GM18868 (cell line): ENCODE measurements around the gene CMYA5.
"Not testable (repeated sequence)": the region's sequence is repeated elsewhere in the genome, so short reads cannot be mapped to it uniquely, and the experiment has no call there.

Experiments used
- ATAC-seq: cut with Tn5 transposase; IDR thresholded peaks from one replicate; pipeline ENCODE4 v1.9.1; 2021; ENCODE audit warnings: mild to moderate bottlenecking, moderate library complexity; ENCODE audit not compliant: unreplicated experiment

CMYA5 gene

GRCh38 chr5:79702606-79703380, 13.2 kb downstream of the CMYA5 start:
- ATAC-seq, result no peak

DNA sequence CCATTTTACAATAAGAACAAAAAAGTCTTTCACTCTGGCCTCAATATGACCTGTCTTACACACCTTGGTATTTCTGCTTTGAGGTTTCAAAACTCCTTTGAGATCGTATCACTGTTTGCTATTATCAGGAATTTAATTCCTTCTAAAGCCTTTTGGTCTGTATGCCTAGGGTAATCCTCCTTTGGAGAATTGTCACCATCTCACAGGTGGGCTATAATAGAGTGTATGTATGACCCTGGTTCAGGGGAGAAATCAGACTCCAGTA, 13.7 kb downstream of the CMYA5 start:
- ATAC-seq, result no peak

DNA sequence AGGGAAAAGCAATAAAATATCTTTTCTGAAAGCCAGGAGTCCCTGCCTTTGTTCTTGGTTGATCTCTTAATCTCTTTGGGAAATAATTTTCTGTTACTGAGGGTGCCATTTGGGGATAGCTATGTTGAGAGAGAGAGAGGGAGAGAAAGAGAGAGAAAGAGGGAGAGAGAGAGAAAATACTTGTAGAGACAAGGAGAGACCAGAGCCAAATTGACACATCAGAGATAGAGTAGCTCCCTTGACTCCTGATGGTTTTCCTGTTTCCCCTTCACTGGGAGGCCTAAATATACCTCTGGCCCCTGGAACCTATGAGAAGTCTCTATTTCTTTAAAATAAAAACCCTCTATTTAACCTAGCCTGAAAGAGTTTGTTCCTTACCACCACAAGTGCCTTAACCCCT, 14.9 kb downstream of the CMYA5 start:
- no peak for ATAC-seq

GRCh38 chr5:79705632-79706031, 16.0 kb downstream of the CMYA5 start:
- no peak for ATAC-seq

GRCh38 chr5:79706317-79706716, 16.7 kb downstream of the CMYA5 start:
- not testable (repeated sequence) for ATAC-seq

GRCh38 chr5:79707535-79707934, 17.9 kb downstream of the CMYA5 start:
- ATAC-seq, result no peak

DNA sequence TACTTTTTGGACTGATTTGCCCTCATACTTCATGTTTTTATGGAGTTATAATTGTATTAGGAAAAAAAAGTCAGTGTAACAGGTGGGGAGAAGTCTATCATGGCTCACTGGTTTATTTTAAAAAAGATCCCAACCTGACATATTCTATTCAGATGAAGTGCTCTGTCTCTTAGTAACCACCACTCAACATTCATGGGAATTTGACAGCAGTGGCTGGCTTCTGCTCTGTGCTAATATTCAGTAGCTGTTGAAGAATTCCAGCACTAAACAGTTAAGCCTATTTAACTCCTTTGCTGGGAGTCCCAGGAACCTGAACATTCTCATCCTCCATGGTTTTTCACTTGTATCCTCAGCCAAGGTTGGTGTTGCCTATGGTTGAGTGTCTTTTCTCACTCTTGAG, 23.1 kb downstream of the CMYA5 start:
- ATAC-seq, result no peak

GRCh38 chr5:79713727-79714126, 24.1 kb downstream of the CMYA5 start:
- ATAC-seq, result no peak

DNA sequence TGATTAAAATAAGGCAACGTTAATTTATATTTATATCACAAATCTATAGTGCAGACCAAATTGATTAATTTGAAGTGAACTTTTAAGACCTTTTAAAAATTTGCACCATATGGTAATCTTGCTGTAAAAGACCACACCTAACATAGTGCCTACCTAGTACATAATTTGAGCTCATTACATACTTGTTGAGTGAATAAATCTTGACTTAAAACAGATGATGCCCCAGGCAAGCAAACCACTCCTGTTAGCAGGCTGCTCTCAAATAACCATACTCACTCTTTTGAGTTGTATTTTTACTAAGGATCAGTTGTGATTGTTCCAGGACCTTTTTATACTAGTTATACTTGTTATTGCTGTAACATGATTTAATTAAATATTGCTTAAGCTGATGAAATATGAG, 27.2 kb downstream of the CMYA5 start:
- ATAC-seq, result no peak

DNA sequence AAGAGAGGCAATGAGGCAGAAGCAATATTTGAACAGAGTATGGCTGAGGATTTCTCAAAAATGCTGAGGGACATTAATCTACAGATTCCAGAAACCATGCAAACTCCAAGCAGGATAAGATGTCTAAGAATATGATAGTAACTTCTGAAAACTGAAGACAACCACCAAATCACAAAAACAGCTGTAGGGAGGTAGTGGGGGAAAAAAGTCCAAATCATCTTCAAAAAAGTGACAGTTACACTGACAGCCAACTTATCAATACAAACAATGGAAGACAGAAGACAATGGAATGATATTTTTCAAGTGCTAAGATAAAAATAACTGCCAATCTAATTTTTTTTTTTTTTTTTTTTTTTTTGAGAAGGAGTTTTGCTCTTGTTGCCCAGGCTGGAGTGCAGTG, 30.5 kb downstream of the CMYA5 start:
- ATAC-seq, result no peak

DNA sequence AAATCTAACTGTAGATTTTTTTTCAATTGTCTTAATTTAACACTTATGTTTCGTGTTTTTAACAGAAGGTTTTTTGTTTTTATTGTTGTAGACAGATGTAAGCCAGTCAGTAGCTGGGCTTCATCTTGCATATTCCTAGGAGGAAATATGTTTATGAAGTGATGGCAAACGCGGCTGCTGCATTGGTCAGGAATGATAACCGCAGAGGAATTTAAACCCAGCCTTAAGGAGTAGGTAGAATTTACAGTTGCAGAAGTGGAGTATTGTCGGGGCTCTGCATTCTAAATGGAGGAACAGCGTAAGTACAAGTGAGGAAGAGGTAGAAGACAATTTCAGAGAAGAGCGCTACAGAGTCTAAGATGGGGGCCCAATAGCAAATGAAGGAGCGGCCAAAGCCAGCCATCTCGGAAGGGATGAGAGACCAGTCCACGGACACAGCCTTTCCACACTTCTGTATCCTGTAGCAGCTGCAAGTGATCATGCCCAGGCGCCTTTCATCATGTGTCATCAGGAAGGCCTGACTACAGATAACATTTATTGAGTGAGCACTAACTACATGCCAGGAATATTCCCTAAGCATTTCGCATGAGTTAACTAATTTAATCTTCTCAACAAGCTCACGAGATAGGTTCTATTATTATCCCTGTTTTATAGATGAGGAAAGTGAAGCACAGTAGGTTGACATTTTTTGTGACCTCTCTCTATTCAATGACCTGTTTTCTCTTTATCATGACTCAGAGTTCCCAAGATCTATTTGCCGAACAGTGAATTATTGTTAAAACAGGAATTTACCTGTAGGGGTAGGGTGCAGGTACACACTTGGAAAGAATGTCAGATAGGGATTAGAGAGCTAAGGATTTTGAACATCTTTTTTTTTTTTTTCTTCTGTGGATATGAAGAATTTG, 38.1 kb downstream of the CMYA5 start:
- ATAC-seq, result no peak

GRCh38 chr5:79728396-79728795, 38.8 kb downstream of the CMYA5 start:
- no peak for ATAC-seq

- ATAC-seq, result no peak
These were observed 40.0 kb downstream of the CMYA5 start for GRCh38 chr5:79729679-79730078.

- ATAC-seq, result no peak
These were observed 40.9 kb downstream of the CMYA5 start for GRCh38 chr5:79730564-79730963.

DNA sequence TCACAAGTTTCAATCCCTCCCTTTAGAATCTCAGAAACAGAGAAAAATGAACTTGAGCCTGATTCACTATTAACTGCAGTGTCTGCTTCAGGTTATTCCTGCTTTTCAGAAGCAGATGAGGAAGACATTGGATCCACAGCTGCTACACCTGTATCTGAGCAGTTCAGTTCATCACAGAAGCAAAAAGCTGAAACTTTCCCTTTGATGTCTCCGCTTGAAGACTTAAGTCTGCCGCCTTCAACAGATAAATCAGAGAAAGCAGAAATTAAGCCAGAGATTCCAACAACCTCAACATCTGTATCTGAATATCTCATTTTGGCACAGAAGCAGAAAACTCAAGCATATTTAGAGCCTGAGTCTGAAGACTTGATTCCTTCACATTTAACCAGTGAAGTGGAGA, 42.1 kb downstream of the CMYA5 start:
- no peak for ATAC-seq

DNA sequence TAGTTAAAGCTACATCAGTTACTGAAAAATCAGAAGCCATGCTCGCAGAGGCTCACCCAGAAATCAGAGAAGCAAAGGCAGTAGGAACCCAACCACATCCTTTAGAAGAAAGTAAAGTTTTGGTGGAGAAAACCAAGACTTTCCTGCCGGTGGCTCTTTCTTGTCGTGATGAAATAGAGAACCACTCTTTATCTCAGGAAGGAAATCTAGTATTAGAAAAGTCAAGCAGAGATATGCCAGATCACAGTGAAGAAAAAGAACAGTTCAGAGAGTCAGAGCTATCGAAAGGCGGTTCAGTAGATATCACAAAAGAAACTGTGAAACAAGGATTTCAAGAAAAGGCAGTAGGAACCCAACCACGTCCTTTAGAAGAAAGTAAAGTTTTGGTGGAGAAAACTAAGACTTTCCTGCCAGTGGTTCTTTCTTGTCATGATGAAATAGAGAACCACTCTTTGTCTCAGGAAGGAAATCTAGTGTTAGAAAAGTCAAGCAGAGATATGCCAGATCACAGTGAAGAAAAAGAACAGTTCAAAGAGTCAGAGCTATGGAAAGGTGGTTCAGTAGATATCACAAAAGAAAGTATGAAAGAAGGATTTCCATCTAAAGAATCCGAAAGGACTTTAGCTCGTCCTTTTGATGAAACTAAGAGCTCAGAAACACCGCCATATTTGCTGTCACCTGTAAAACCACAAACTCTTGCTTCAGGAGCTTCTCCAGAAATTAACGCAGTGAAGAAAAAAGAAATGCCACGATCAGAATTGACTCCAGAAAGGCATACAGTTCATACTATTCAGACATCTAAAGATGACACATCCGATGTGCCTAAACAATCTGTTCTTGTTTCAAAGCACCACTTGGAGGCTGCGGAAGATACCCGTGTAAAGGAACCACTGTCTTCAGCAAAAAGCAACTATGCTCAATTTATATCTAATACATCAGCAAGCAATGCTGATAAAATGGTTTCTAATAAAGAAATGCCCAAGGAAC, 47.2 kb downstream of the CMYA5 start:
- no peak for ATAC-seq

GRCh38 chr5:79738349-79738748, 48.7 kb downstream of the CMYA5 start:
- ATAC-seq, result no peak

DNA sequence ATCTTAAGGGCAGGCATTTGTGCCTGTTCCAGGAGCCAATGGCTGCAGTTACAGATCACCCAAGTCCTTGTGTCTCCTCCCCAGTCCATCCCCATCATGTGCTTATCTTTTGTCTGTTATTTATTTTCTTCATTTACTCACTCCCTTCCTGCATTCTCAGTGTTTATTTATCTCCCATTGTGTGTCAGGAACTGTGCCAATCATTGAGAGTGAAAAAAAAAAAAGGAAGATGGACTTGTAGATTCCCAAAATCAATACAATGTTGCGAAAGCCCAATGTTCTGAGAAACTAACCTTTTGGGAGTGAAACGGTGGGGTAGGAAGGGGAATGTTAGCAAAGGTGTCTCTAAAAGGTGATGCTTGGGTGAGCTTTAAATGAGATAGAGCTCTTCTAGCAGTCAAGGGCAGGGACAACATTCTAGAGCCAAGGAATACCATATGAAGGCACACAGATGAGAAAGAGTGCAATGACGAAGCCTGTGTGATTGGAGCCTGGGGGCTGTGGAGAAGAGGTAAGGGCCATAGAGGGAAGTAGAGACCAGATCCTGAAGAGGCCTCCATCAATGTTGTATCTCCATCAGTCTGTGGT, 53.0 kb downstream of the CMYA5 start:
- no peak for ATAC-seq

DNA sequence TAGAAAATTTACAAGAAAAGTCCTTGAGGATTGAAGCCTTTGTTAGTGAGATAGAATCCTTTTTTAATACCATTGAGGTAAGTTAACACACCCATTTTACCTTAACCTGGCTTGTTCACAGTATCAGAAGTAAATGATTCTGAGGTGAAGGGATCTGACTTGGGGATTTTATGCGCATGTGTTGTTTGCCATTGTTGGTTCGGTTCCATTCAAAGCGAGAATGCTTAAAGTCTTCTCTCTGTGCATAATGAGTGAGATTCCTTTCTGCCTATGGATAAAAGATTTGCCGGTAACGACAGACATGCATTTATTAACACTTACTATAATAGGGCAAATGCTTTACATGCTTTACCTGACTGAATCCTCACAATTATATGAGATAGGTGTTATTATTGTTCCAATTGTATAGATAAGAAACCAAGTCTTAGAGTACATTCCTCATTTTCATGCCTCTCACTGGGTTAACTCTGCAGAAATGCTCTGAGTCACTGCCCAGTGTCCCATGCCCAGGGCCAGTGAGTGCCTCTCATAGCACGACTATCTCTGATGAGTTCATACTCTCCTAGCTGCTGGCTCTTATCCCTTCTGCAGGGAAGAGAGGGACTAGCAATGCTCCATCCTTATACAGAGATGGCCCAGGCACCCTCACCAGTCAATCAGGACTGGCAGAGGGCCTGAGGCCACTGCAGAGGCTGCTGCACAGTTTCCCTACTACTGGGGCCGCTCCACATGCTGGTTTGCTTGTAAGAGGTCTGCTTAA, 54.4 kb downstream of the CMYA5 start:
- ATAC-seq, result no peak

GRCh38 chr5:79745255-79745654, 55.6 kb downstream of the CMYA5 start:
- ATAC-seq, result no peak
